HG03135 (cell line): ENCODE data around the gene BCAP29.
"Not testable (repeated sequence)": the region's sequence is repeated elsewhere in the genome, so short reads cannot be mapped to it uniquely, and the experiment has no call there.

Experiments
- ATAC-seq: cut with Tn5 transposase; IDR thresholded peaks from one replicate; pipeline ENCODE4 v1.9.1; 2021; ENCODE audit warnings: mild to moderate bottlenecking, moderate library complexity; ENCODE audit not compliant: unreplicated experiment

BCAP29 gene, protein sequence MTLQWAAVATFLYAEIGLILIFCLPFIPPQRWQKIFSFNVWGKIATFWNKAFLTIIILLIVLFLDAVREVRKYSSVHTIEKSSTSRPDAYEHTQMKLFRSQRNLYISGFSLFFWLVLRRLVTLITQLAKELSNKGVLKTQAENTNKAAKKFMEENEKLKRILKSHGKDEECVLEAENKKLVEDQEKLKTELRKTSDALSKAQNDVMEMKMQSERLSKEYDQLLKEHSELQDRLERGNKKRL

GRCh38 chr7:107579885-107580715 is at the start of gene BCAP29:
BCAP29 (plus strand) TSS chr7:107580246; CDS start chr7:107580773, 527 bp downstream.
- peak; percentile 91 for ATAC-seq

GRCh38 chr7:107530751-107531150 is 49.3 kb upstream of the BCAP29 start:
- ATAC-seq: no peak

- ATAC-seq: no peak
These were observed 45.9 kb upstream of the BCAP29 start for GRCh38 chr7:107534139-107534538.

GRCh38 chr7:107537228-107537627 is 42.8 kb upstream of the BCAP29 start:
- ATAC-seq: not testable (repeated sequence)

DNA sequence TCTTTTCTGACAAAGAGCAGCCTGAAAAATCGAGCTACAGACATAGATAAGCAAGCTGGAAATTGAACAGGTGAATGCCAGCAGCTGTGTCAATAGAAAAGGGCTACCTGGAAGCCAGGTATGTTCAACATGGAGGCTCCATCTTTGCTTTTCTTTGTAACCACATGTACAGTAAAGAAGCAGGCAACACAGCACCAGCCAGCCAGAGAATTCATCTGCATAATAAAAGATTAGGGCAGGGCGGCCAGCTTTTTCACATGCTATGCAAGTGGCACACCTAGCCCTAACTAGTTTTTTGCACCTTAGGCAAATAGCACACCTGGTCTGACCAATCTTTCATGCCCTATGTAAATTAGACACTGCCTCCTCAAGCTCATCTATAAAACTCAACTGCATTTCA is 42.0 kb upstream of the BCAP29 start:
- no peak for ATAC-seq

GRCh38 chr7:107543338-107543993 is 36.6 kb upstream of the BCAP29 start:
- no peak for ATAC-seq

- ATAC-seq: no peak
These were observed 35.0 kb upstream of the BCAP29 start for GRCh38 chr7:107544848-107545591.

- ATAC-seq: no peak
These were observed 28.1 kb upstream of the BCAP29 start for GRCh38 chr7:107551936-107552335.

- ATAC-seq: no peak
These were observed 24.2 kb upstream of the BCAP29 start for GRCh38 chr7:107555893-107556292.

DNA sequence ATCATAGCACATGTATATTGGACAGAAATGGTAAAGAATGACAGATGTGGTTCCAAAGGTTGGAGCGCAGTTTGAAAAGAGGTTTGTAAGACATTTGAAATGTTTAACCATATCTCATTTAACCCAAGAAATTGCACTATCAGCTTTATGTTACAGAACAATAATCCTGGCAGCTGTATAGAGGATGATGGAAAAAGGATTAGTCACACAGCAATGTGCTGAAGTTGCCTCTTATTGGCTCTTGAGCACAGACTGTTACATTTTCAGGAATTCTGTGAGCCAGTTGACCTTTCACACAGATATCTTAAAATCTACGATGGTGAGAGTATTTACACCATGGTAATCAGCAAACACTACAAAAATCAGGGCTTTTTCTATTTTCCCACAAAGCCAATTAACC is 20.2 kb upstream of the BCAP29 start:
- no peak for ATAC-seq

DNA sequence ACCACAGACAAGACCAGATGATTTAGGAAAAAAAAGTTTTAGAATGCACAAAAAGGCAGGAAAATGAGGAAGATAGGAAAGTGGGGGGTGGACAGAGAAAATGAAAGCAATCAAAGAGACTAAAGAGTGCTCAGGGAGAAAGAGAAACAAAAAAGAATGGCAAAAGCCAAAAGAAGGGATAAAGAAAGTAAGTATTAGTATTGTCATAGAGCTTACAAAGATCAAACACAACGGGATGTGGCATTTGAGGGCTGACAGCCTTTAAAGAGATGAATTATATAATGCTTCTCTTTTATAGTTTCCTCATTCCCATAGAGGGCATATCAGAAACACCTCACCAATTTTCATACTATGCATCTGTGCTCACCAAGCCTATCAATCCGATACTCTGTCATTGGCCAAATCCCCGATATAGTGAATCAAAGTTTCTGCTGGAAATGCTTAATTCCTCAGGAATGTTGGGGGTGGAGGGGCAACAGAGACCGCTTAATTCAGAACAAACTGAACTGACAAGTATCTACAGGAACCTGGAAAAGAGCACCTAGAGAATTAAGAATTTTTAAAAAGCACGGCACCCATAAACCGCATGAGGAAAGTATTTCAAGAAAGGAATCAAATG is 19.0 kb upstream of the BCAP29 start:
- no peak for ATAC-seq

DNA sequence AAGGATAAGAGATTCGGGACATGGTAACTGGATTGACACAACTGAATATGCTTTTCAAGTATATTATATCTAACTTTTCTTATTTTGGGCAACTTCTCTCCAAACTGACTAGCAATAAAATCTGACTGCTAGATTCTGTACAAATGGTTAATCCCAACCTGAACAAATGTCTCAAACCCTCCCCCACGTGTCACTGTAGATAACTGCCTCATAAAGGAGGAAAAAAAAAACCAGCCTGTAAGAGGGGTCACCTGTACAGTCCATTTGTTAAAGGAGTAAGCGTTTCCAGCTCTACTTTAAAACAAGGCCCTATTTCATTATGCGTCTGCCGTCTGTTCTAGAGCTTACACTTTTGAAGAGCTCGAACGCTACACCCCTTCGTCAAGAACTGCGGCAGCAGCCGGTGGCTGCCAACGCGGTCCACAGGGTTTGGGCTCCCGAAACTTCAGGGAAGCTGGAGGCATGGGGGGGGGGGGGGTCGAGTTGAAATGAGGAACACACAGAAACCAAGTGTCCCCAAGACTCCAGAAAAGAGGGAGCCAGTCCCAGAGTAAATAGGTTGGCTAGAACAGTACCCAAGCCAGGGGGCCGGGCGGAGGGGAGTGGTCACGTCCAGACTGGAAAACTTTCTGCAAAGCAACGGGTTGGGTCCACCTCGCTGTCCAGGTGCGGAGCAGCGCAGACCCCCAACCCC is 16.8 kb upstream of the BCAP29 start:
- ATAC-seq: peak; percentile 45

DNA sequence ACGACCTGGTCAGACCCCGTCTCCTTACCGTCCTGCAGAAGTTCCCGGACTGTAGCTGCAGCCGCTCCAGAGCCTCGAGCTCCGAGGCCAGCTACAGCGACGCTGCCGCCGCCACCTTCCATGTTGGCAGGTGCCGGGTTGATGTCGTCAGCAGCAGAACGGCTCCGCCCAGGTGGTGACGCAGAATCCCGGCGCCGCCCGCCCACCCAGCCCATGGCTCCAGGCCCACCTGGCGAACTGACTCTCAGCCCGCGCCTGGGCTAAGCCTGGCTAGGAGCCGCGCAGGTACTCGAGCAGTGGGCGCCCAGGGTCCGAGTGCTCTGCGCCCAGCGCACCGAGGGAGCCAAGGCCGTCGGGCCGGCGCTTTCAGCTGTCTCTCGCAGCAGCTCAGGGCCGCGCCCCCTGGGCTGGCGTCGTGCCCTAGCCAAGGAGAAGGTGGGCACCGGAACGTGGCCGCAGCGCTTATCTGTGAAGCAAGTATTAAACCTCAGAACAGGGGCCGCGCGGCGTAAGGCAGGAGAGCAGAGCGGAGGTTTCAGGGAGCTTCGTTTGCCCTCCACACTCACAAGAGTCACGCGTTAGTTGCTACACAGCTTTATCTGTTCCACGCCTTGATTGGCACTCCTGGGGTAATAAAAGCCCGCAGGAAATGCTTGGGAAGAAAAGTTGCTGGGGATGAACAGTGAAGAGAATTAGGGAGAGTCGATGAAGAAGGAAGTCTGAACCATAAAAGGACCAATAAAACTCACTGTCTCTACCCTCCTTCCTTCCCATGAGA is 16.1 kb upstream of the BCAP29 start, which contains the start of the genes COG5 and DUS4L:
COG5 (minus strand) TSS at position 146 of the 778 bp plus-strand sequence; CDS start at position 122, 24 bp downstream.
DUS4L (plus strand) TSS at position 197 of the 778 bp plus-strand sequence. CDS start 3,100 bp downstream, outside the sequence.
- peak; percentile 92 for ATAC-seq

DNA sequence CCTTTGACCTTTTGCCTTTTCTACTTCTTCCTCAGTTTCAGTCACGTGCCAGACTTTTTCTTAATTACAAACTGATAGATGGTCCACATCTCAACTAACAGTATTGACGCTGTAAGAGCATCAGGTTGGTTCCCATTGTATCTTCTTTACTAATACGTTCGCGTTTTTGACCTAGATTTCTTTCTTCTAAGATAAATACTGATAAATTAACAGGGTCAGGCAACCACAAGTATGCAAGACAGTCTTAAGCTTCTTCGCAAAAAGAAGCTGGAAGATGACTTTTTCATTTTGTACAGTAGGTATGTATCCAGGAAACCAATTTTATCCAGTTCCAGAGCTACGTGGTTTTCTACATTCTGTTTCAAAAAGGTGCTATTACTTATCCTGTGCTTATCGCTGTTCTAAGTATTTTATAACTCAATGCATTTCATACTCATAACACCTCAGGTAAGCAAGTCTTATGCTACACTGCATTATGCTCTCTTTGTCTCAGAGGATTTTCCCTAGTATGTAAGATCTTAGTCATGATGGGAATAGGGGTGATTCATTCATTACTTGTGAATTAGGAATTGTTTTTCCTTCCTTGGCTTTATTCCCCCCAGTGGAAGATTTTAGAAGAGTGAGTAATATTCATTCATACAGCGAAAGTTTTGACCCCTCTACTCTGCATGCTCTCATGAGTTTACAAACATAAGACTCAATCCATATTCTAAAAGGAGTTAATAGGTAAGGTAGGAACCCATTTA is 15.3 kb upstream of the BCAP29 start:
- ATAC-seq: no peak

DNA sequence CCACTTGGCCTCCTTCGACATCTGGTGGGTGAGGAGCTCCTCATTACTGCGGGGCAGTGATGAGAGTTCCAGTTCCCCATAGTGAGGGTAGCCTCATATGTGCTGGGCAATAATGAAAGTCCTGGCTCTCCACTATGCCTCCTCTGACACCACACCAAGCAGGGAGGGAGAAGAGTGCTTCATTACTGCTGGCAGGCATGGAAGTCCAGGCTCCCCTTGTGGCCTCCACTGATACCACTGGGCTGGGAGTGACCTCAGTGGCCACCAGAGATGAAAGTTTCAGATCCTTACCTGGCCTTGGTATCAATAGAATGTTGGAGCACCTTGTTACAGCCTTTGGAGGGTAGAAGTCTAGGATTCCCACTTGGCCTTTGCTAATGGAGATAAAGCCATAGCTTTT is 9.7 kb upstream of the BCAP29 start:
- no peak for ATAC-seq

- ATAC-seq: no peak
These were observed 6.5 kb upstream of the BCAP29 start for GRCh38 chr7:107573537-107573936.

GRCh38 chr7:107579554-107579884 is 527 bp upstream of the BCAP29 start:
- peak; percentile 3 for ATAC-seq

- no peak for ATAC-seq
These were observed 804 bp downstream of the BCAP29 start for GRCh38 chr7:107580716-107581383.
